MM.1S (cell line): ENCODE data around the gene BCAT1.

Experiments
- DNase-seq: peaks from one replicate; pipeline ENCODE4 v3.0.0-alpha.2; 2015
- H2AFZ ChIP-seq: fragments of 300-600 bp; sonication (generic); 2 replicates; pipeline ENCODE4 v1.6.0; 2016; ENCODE audit warnings: antibody characterized with exemption, low read length
- H3F3A ChIP-seq: fragments of 300-600 bp; sonication (generic); 2 replicates; pipeline ENCODE4 v1.6.1; 2016; ENCODE audit warnings: mild to moderate bottlenecking, antibody characterized with exemption, low read length, moderate library complexity, mixed read lengths; ENCODE audit not compliant: insufficient read depth
- H3K27ac ChIP-seq: fragments of 300-600 bp; sonication (generic); 2 replicates; pipeline ENCODE4 v1.5.1; 2016; ENCODE audit warnings: mild to moderate bottlenecking, low read length
- H3K27me3 ChIP-seq: fragments of 300-600 bp; sonication (generic); replicated peaks from 2 replicates; pipeline ENCODE4 v1.6.0; 2016; ENCODE audit warnings: low read length; ENCODE audit not compliant: insufficient read depth
- H3K36me3 ChIP-seq: fragments of 300-600 bp; sonication (generic); replicated peaks from 2 replicates; pipeline ENCODE4 v1.6.1; 2016; ENCODE audit warnings: mild to moderate bottlenecking, low read length, mixed read lengths; ENCODE audit not compliant: insufficient read depth
- H3K4me1 ChIP-seq: fragments of 300-600 bp; sonication (generic); 2 replicates; pipeline ENCODE4 v1.6.1; 2016; ENCODE audit warnings: low read length, mixed read lengths
- H3K4me2 ChIP-seq: fragments of 300-600 bp; sonication (generic); 2 replicates; pipeline ENCODE4 v1.6.0; 2016; ENCODE audit warnings: low read depth, low read length
- H3K4me3 ChIP-seq: fragments of 300-600 bp; sonication (generic); 2 replicates; pipeline ENCODE4 v1.5.1; 2016; ENCODE audit warnings: low read length, mixed read lengths
- H3K79me2 ChIP-seq: fragments of 300-600 bp; sonication (generic); 2 replicates; pipeline ENCODE4 v1.6.1; 2016; ENCODE audit warnings: mixed run types, low read length, mixed read lengths
- H3K9ac ChIP-seq: fragments of 300-600 bp; sonication (generic); 2 replicates; pipeline ENCODE4 v1.6.1; 2016; ENCODE audit warnings: low read length, mixed read lengths
- H3K9me2 ChIP-seq: fragments of 300-600 bp; sonication (generic); replicated peaks from 2 replicates; pipeline ENCODE4 v1.6.1; 2016; ENCODE audit warnings: mild to moderate bottlenecking, low read length, mixed read lengths; ENCODE audit not compliant: insufficient read depth
- H3K9me3 ChIP-seq: fragments of 300-600 bp; sonication (generic); replicated peaks from 2 replicates; pipeline ENCODE4 v1.6.1; 2016; ENCODE audit warnings: mild to moderate bottlenecking, low read length, mixed read lengths; ENCODE audit not compliant: insufficient read depth
- H4K20me1 ChIP-seq: fragments of 300-600 bp; sonication (generic); 2 replicates; pipeline ENCODE4 v1.6.1; 2016; ENCODE audit warnings: mild to moderate bottlenecking, low read length, moderate library complexity, mixed read lengths; ENCODE audit not compliant: insufficient read depth
- EZH2 ChIP-seq: fragments of 300-600 bp; sonication (generic); optimal IDR thresholded peaks from 2 replicates; pipeline ENCODE3; 2017; ENCODE audit warnings: low read depth, mild to moderate bottlenecking, antibody characterized with exemption, low read length, mixed read lengths
- EZH2phosphoT487 ChIP-seq: fragments of 300-600 bp; sonication (generic); IDR thresholded peaks from 2 replicates; pipeline ENCODE4 v1.6.1; 2018; ENCODE audit warnings: antibody characterized with exemption, low read length
- TF ChIP-seq, protein P1 (sequence below): fragments of 300-600 bp; sonication (generic); IDR thresholded peaks from 2 replicates; pipeline ENCODE4 v1.5.1; 2016; ENCODE audit warnings: antibody characterized with exemption, low read length, mixed read lengths

Gene BCAT1

GRCh38 chr12:24890048-24890803, 58.7 kb downstream of the BCAT1 start:
- no peaks in the 10 kb centered on the region for H3K79me2 ChIP-seq
- H3K36me3 ChIP-seq: no peaks in the 10 kb centered on the region
- H3K27me3 ChIP-seq: no peaks in the 10 kb centered on the region

DNA sequence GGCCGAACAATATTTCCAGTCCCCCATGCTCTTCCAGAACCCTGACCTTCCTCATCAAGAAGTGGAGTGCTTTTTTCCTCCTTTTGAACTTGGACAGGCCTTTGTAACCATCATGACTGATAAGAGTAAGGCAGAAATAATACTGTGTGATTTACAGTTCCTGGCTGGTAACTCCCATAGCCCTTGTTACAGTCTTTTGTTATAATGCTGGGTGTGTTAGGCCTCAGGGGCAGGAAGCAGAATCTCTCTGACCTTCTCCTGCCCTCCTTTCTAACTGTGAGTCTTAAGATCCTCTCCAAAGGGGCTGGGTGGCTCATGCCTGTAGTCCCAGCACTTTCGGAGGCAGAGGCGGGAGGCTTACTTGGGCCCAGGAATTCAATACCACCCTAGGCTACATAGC, 59.5 kb downstream of the BCAT1 start:
- Histone ChIP-seq H3K4me1 (no peaks in the 10 kb centered on the region), H3K9me3 (no peaks in the 10 kb centered on the region), H3F3A (no peaks in the 10 kb centered on the region), H4K20me1 (no peaks in the 10 kb centered on the region), H3K4me2 (no peak overlapping the region), H3K9me2 (no peaks in the 10 kb centered on the region), H3K4me3 (no peak overlapping the region), H3K9ac (no peak overlapping the region), H2AFZ (no peak overlapping the region), H3K36me3 (no peaks in the 10 kb centered on the region), H3K79me2 (no peaks in the 10 kb centered on the region), H3K27ac (no peak overlapping the region), H3K27me3 (no peaks in the 10 kb centered on the region)
- TF ChIP-seq EZH2 (no peak), EZH2phosphoT487 (no peak)
- TF ChIP-seq, protein P1, sequence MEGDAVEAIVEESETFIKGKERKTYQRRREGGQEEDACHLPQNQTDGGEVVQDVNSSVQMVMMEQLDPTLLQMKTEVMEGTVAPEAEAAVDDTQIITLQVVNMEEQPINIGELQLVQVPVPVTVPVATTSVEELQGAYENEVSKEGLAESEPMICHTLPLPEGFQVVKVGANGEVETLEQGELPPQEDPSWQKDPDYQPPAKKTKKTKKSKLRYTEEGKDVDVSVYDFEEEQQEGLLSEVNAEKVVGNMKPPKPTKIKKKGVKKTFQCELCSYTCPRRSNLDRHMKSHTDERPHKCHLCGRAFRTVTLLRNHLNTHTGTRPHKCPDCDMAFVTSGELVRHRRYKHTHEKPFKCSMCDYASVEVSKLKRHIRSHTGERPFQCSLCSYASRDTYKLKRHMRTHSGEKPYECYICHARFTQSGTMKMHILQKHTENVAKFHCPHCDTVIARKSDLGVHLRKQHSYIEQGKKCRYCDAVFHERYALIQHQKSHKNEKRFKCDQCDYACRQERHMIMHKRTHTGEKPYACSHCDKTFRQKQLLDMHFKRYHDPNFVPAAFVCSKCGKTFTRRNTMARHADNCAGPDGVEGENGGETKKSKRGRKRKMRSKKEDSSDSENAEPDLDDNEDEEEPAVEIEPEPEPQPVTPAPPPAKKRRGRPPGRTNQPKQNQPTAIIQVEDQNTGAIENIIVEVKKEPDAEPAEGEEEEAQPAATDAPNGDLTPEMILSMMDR: no peak
- no peak for DNase-seq

More at GRCh38 chr12:24890048-24890803, 58.7 kb downstream of the BCAT1 start:
- no peaks in the 10 kb centered on the region for H3F3A ChIP-seq
- no peak overlapping the region for H3K4me3 ChIP-seq
- no peaks in the 10 kb centered on the region for H4K20me1 ChIP-seq
- H3K4me1 ChIP-seq: no peaks in the 10 kb centered on the region
- TF ChIP-seq, protein P1: no peak
- TF ChIP-seq EZH2phosphoT487 (no peak), EZH2 (no peak)
- H3K27ac ChIP-seq: no peak overlapping the region
- H3K9ac ChIP-seq: no peak overlapping the region
- H3K9me3 ChIP-seq: no peaks in the 10 kb centered on the region
- H3K9me2 ChIP-seq: no peaks in the 10 kb centered on the region
- DNase-seq: no peak
- H3K4me2 ChIP-seq: no peak overlapping the region
- H2AFZ ChIP-seq: no peak overlapping the region

- Histone ChIP-seq H3K27me3 (no peaks in the 10 kb centered on the region), H3K9ac (no peak overlapping the region), H3K79me2 (no peaks in the 10 kb centered on the region), H3K9me3 (no peaks in the 10 kb centered on the region), H4K20me1 (no peaks in the 10 kb centered on the region), H3K4me3 (no peak overlapping the region), H3K4me2 (no peak overlapping the region), H3K4me1 (no peaks in the 10 kb centered on the region), H3F3A (no peaks in the 10 kb centered on the region), H3K9me2 (no peaks in the 10 kb centered on the region), H2AFZ (no peak overlapping the region), H3K27ac (no peak overlapping the region), H3K36me3 (no peaks in the 10 kb centered on the region)
- no peak for DNase-seq
- TF ChIP-seq EZH2 (no peak), EZH2phosphoT487 (no peak)
- TF ChIP-seq, protein P1: no peak
Measured at GRCh38 chr12:24888813-24889212, 60.1 kb downstream of the BCAT1 start.
